ENCODE measurements around the gene SEMA3F. TPM values are rescaled to one million over a fixed set of nuclear protein-coding genes. Genes with fewer than 3 reads are reported as not detected.

The SEMA3F gene
- total RNA-seq, 1 donor from 2014 or later = 14.5 TPM

GRCh38 chr3:50235716-50236483 is 80.8 kb downstream of the SEMA3F start, which contains the start of gene GNAI2:
GNAI2 (plus strand) TSS chr3:50236204; CDS start chr3:50236336, 132 bp downstream.
- H3K36me3 Mint-ChIP-seq = peaks cover 7% of the 10 kb centered on the region
- H3K9me3 Mint-ChIP-seq = no peaks in the 10 kb centered on the region
- Histone ChIP-seq H3K4me3 (peak within 1 kb of the TSS; percentile 89), H3K9ac (peak within 1 kb of the TSS; percentile 82), H3F3A (ENCODE audit: low read depth) (peaks cover 45% of the 10 kb centered on the region), H2AFZ (replicated peaks) (no peak within 1 kb of the TSS), H3K4me1 (peaks cover 53% of the 10 kb centered on the region), H3K36me3 (no peaks in the 10 kb centered on the region), H3K4me2 (peak within 1 kb of the TSS; percentile 97), H3K9me3 (ENCODE audit: low read depth) (no peaks in the 10 kb centered on the region), H3K27me3 (no peaks in the 10 kb centered on the region), H3K79me2 (ENCODE audit: low read depth) (peaks cover 50% of the 10 kb centered on the region), H3K27ac (peak within 1 kb of the TSS; percentile 48), H4K20me1 (ENCODE audit: low read depth) (peaks cover 46% of the 10 kb centered on the region)
- TF ChIP-seq, protein P1, sequence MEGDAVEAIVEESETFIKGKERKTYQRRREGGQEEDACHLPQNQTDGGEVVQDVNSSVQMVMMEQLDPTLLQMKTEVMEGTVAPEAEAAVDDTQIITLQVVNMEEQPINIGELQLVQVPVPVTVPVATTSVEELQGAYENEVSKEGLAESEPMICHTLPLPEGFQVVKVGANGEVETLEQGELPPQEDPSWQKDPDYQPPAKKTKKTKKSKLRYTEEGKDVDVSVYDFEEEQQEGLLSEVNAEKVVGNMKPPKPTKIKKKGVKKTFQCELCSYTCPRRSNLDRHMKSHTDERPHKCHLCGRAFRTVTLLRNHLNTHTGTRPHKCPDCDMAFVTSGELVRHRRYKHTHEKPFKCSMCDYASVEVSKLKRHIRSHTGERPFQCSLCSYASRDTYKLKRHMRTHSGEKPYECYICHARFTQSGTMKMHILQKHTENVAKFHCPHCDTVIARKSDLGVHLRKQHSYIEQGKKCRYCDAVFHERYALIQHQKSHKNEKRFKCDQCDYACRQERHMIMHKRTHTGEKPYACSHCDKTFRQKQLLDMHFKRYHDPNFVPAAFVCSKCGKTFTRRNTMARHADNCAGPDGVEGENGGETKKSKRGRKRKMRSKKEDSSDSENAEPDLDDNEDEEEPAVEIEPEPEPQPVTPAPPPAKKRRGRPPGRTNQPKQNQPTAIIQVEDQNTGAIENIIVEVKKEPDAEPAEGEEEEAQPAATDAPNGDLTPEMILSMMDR (IDR thresholded peaks at IDR 0.05) = no peak
- TF ChIP-seq EZH2phosphoT487 (IDR thresholded peaks at IDR 0.05) (no peak), EZH2 (IDR thresholded peaks at IDR 0.05) (no peak)
- peaks cover 72% of the 10 kb centered on the region for H3K4me1 Mint-ChIP-seq
- DNase-seq (ENCODE audit: low spot score) = peak; percentile 100
- H3K4me3 Mint-ChIP-seq = peak within 1 kb of the TSS; percentile 100
- H3K27ac Mint-ChIP-seq = peak within 1 kb of the TSS; percentile 89
- peaks cover 18% of the 10 kb centered on the region for H3K27me3 Mint-ChIP-seq (ENCODE audit: insufficient read depth, low read depth)

- Histone ChIP-seq H3K36me3 (no peaks in the 10 kb centered on the region), H3K27ac (peak overlapping the region; percentile 16), H3K27me3 (no peaks in the 10 kb centered on the region), H3K9me3 (ENCODE audit: low read depth) (no peaks in the 10 kb centered on the region), H4K20me1 (ENCODE audit: low read depth) (peaks cover 51% of the 10 kb centered on the region), H3K4me3 (peak overlapping the region; percentile 89), H3K4me1 (peaks cover 52% of the 10 kb centered on the region), H3K4me2 (peak overlapping the region; percentile 97), H3K9ac (peak overlapping the region; percentile 82), H3F3A (ENCODE audit: low read depth) (peaks cover 51% of the 10 kb centered on the region), H3K79me2 (ENCODE audit: low read depth) (peaks cover 57% of the 10 kb centered on the region), H2AFZ (replicated peaks) (no peak overlapping the region)
- no peaks in the 10 kb centered on the region for H3K9me3 Mint-ChIP-seq
- H3K36me3 Mint-ChIP-seq = peaks cover 8% of the 10 kb centered on the region
- peak overlapping the region; percentile 100 for H3K4me3 Mint-ChIP-seq
- peak overlapping the region; percentile 89 for H3K27ac Mint-ChIP-seq
- TF ChIP-seq, protein P1 (IDR thresholded peaks at IDR 0.05) = no peak
- no peak for TF ChIP-seq EZH2 (IDR thresholded peaks at IDR 0.05)
- TF ChIP-seq EZH2phosphoT487 (IDR thresholded peaks at IDR 0.05) = no peak
- DNase-seq (ENCODE audit: low spot score) = peak; percentile 33
- peaks cover 20% of the 10 kb centered on the region for H3K27me3 Mint-ChIP-seq (ENCODE audit: insufficient read depth, low read depth)
- peaks cover 72% of the 10 kb centered on the region for H3K4me1 Mint-ChIP-seq
Measured at GRCh38 chr3:50236484-50237132, 81.5 kb downstream of the SEMA3F start.

- Mint-ChIP-seq H3K9me3 (no peaks in the 10 kb centered on the region), H3K4me1 (peaks cover 75% of the 10 kb centered on the region), H3K36me3 (peaks cover 8% of the 10 kb centered on the region), H3K4me3 (peak overlapping the region; percentile 100), H3K27ac (peak overlapping the region; percentile 89), H3K27me3 (ENCODE audit: insufficient read depth, low read depth) (peaks cover 23% of the 10 kb centered on the region)
- TF ChIP-seq, protein P1 (IDR thresholded peaks at IDR 0.05) = no peak
- TF ChIP-seq EZH2 (IDR thresholded peaks at IDR 0.05) (no peak), EZH2phosphoT487 (IDR thresholded peaks at IDR 0.05) (no peak)
- H3K4me3 ChIP-seq = peak overlapping the region; percentile 89
- peaks cover 52% of the 10 kb centered on the region for H3K4me1 ChIP-seq
- H3K79me2 ChIP-seq (ENCODE audit: low read depth) = peaks cover 62% of the 10 kb centered on the region
- peak overlapping the region; percentile 82 for H3K9ac ChIP-seq
- H3K9me3 ChIP-seq (ENCODE audit: low read depth) = no peaks in the 10 kb centered on the region
- H3K36me3 ChIP-seq = no peaks in the 10 kb centered on the region
- H3F3A ChIP-seq (ENCODE audit: low read depth) = peaks cover 53% of the 10 kb centered on the region
- peak overlapping the region; percentile 97 for H3K4me2 ChIP-seq
- peaks cover 57% of the 10 kb centered on the region for H4K20me1 ChIP-seq (ENCODE audit: low read depth)
- no peak overlapping the region for H2AFZ ChIP-seq (replicated peaks)
- no peaks in the 10 kb centered on the region for H3K27me3 ChIP-seq
- DNase-seq (ENCODE audit: low spot score) = peak; percentile 65
- peak overlapping the region; percentile 16 for H3K27ac ChIP-seq
Measured at GRCh38 chr3:50237133-50237651, 82.1 kb downstream of the SEMA3F start.
